ENCODE data around the gene CRYAA. TPM values are rescaled to one million over a fixed set of nuclear protein-coding genes. Genes with fewer than 3 reads are reported as not detected.

CRYAA gene
- polyA plus RNA-seq, 3 donors: 0.16 to 0.50 TPM; not detected in 1

Other genes starting within 250 kb of the CRYAA start
- 1 to 10 TPM in 1 of 3 donors, under 1 TPM in 2; 0.27 to 1.8 (median 0.36) TPM for gene ERVH48-1, start 243.4 kb upstream of the CRYAA start, polyA plus RNA-seq (ENCODE audit: insufficient read length in 3 of 3)
- gene PKNOX1, start 194.4 kb upstream of the CRYAA start, polyA plus RNA-seq (ENCODE audit: insufficient read length in 3 of 3): 10 to 100 TPM; 24.7 to 30.4 (median 25.7) TPM
- 10 to 100 TPM; 12.2 to 53.9 (median 27.4) TPM for gene CBS, start 93.2 kb upstream of the CRYAA start, polyA plus RNA-seq (ENCODE audit: insufficient read length in 3 of 3)
- gene U2AF1, start 61.4 kb upstream of the CRYAA start, polyA plus RNA-seq (ENCODE audit: insufficient read length in 3 of 3): 10 to 100 TPM; 12.3 to 88.6 (median 55.1) TPM